ENCODE results near the gene PPIF.

The PPIF gene

DNA sequence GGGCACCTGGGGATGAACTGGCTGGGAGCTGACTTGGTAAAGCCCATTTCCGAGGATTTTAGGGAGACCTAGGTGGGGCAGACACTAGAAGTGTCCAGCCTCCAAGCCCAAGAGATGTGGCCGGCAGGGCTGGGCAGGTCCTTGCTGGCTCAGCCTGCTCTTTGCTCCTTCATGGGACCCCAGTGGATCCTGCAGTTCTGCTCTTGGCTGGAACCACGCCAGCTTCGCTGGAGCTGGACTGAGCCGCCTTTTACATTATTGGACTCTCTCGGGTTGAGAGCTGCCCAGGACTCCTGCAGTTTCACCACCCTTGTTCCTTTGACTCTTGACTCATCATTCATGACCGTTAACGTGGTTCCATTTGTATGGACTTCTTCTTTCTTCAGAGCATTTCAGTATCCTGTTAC, 5.7 kb downstream of the PPIF start:
- no peak for DNase-seq (ENCODE audit: low spot score)
- H3K27ac ChIP-seq (ENCODE audit: poor library complexity, severe bottlenecking): no peak overlapping the region
- peaks cover 3% of the 10 kb centered on the region for H3K4me1 ChIP-seq (ENCODE audit: insufficient read depth, poor library complexity, severe bottlenecking)
- no peaks in the 10 kb centered on the region for H3K27me3 ChIP-seq (ENCODE audit: insufficient read depth, poor library complexity, severe bottlenecking)
- H3K4me3 ChIP-seq (ENCODE audit: severe bottlenecking): no peak overlapping the region
- peaks cover 71% of the 10 kb centered on the region for H3K36me3 ChIP-seq (ENCODE audit: low read depth)
- no peaks in the 10 kb centered on the region for H3K9me3 ChIP-seq (ENCODE audit: severe bottlenecking)
- no peak for ATAC-seq (ENCODE audit: low read depth)
- TF ChIP-seq, protein P1, sequence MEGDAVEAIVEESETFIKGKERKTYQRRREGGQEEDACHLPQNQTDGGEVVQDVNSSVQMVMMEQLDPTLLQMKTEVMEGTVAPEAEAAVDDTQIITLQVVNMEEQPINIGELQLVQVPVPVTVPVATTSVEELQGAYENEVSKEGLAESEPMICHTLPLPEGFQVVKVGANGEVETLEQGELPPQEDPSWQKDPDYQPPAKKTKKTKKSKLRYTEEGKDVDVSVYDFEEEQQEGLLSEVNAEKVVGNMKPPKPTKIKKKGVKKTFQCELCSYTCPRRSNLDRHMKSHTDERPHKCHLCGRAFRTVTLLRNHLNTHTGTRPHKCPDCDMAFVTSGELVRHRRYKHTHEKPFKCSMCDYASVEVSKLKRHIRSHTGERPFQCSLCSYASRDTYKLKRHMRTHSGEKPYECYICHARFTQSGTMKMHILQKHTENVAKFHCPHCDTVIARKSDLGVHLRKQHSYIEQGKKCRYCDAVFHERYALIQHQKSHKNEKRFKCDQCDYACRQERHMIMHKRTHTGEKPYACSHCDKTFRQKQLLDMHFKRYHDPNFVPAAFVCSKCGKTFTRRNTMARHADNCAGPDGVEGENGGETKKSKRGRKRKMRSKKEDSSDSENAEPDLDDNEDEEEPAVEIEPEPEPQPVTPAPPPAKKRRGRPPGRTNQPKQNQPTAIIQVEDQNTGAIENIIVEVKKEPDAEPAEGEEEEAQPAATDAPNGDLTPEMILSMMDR (IDR thresholded peaks at IDR 0.05; ENCODE audit: poor library complexity, severe bottlenecking): no peak

DNA sequence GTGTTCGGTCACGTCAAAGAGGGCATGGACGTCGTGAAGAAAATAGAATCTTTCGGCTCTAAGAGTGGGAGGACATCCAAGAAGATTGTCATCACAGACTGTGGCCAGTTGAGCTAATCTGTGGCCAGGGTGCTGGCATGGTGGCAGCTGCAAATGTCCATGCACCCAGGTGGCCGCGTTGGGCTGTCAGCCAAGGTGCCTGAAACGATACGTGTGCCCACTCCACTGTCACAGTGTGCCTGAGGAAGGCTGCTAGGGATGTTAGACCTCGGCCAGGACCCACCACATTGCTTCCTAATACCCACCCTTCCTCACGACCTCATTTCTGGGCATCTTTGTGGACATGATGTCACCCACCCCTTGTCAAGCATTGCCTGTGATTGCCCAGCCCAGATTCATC, 6.5 kb downstream of the PPIF start:
- TF ChIP-seq, protein P1 (IDR thresholded peaks at IDR 0.05; ENCODE audit: poor library complexity, severe bottlenecking): no peak
- H3K36me3 ChIP-seq (ENCODE audit: low read depth): peaks cover 64% of the 10 kb centered on the region
- no peak for DNase-seq (ENCODE audit: low spot score)

DNA sequence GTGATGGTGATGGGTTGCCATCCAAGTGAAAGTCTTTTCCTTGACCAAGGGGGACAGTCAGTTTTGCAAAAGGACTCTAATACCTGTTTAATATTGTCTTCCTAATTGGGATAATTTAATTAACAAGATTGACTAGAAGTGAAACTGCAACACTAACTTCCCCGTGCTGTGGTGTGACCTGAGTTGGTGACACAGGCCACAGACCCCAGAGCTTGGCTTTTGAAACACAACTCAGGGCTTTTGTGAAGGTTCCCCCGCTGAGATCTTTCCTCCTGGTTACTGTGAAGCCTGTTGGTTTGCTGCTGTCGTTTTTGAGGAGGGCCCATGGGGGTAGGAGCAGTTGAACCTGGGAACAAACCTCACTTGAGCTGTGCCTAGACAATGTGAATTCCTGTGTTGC, 6.9 kb downstream of the PPIF start:
- H3K27ac ChIP-seq (ENCODE audit: poor library complexity, severe bottlenecking): no peak overlapping the region

More for the DNA sequence above, 6.5 kb downstream of the PPIF start:
- H3K4me3 ChIP-seq (ENCODE audit: severe bottlenecking): no peak overlapping the region
- H3K9me3 ChIP-seq (ENCODE audit: severe bottlenecking): no peaks in the 10 kb centered on the region
- no peaks in the 10 kb centered on the region for H3K4me1 ChIP-seq (ENCODE audit: insufficient read depth, poor library complexity, severe bottlenecking)
- no peaks in the 10 kb centered on the region for H3K27me3 ChIP-seq (ENCODE audit: insufficient read depth, poor library complexity, severe bottlenecking)
- no peak overlapping the region for H3K27ac ChIP-seq (ENCODE audit: poor library complexity, severe bottlenecking)
- no peak for ATAC-seq (ENCODE audit: low read depth)

DNA sequence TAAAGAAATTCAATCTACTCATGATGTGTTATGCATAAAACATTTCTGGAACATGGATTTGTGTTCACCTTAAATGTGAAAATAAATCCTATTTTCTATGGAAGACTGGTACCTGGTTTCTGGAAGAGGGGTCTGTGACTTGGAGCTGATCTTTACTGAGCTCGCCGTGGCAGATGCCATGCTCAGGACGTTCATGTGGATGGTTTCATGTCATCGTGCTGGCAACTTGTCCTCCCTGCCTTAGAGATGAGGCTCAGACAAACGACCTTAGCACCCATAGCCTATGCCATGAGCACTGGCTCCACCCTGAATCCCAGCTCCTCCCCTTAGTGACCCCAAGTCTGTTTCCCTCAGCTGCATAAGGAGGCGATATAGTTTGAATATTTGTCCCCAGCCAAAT, 7.3 kb downstream of the PPIF start:
- no peaks in the 10 kb centered on the region for H3K27me3 ChIP-seq (ENCODE audit: insufficient read depth, poor library complexity, severe bottlenecking)
- H3K27ac ChIP-seq (ENCODE audit: poor library complexity, severe bottlenecking): no peak overlapping the region
- H3K36me3 ChIP-seq (ENCODE audit: low read depth): peaks cover 55% of the 10 kb centered on the region
- H3K9me3 ChIP-seq (ENCODE audit: severe bottlenecking): no peaks in the 10 kb centered on the region
- ATAC-seq (ENCODE audit: low read depth) (no peak), DNase-seq (ENCODE audit: low spot score) (no peak)
- no peak overlapping the region for H3K4me3 ChIP-seq (ENCODE audit: severe bottlenecking)
- H3K4me1 ChIP-seq (ENCODE audit: insufficient read depth, poor library complexity, severe bottlenecking): no peaks in the 10 kb centered on the region
- TF ChIP-seq, protein P1 (IDR thresholded peaks at IDR 0.05; ENCODE audit: poor library complexity, severe bottlenecking): no peak

More for the DNA sequence above, 6.9 kb downstream of the PPIF start:
- TF ChIP-seq, protein P1 (IDR thresholded peaks at IDR 0.05; ENCODE audit: poor library complexity, severe bottlenecking): no peak
- H3K4me3 ChIP-seq (ENCODE audit: severe bottlenecking): no peak overlapping the region
- no peaks in the 10 kb centered on the region for H3K27me3 ChIP-seq (ENCODE audit: insufficient read depth, poor library complexity, severe bottlenecking)
- no peaks in the 10 kb centered on the region for H3K9me3 ChIP-seq (ENCODE audit: severe bottlenecking)
- DNase-seq (ENCODE audit: low spot score) (no peak), ATAC-seq (ENCODE audit: low read depth) (no peak)
- no peaks in the 10 kb centered on the region for H3K4me1 ChIP-seq (ENCODE audit: insufficient read depth, poor library complexity, severe bottlenecking)
- H3K36me3 ChIP-seq (ENCODE audit: low read depth): peaks cover 60% of the 10 kb centered on the region

DNA sequence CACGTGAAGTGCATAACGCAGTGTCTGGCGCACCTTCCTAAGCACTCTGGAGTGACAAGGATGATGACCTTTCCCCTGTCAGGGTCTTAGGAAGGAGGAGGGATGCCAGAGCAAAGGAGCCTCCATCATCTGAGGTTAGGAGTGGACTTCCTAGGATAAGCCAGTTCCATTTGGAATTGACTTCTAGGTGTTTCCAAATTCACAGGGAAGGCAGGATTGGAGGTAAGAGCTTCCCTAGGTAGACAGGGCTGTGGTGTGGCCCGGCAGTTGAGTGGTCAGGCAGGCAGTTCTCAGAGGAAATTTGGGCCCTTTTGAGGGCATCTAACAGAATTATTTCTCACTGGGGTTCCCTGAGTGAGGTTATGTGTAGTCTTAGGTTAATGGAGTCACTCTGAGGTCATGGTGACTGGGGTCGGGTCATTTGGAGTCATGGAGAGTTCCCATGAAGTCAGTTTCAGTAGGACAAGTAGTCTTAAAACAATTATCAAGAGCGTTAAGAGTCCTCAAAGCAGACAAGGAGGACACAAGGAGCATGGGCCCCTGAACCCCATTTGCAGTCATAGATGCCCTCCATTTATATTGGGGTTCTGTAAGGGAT, 8.2 kb downstream of the PPIF start:
- ATAC-seq (ENCODE audit: low read depth) (no peak), DNase-seq (ENCODE audit: low spot score) (no peak)
- no peaks in the 10 kb centered on the region for H3K4me1 ChIP-seq (ENCODE audit: insufficient read depth, poor library complexity, severe bottlenecking)
- no peak overlapping the region for H3K27ac ChIP-seq (ENCODE audit: poor library complexity, severe bottlenecking)
- H3K4me3 ChIP-seq (ENCODE audit: severe bottlenecking): no peak overlapping the region
- TF ChIP-seq, protein P1 (IDR thresholded peaks at IDR 0.05; ENCODE audit: poor library complexity, severe bottlenecking): no peak
- peaks cover 46% of the 10 kb centered on the region for H3K36me3 ChIP-seq (ENCODE audit: low read depth)
- no peaks in the 10 kb centered on the region for H3K27me3 ChIP-seq (ENCODE audit: insufficient read depth, poor library complexity, severe bottlenecking)
- no peaks in the 10 kb centered on the region for H3K9me3 ChIP-seq (ENCODE audit: severe bottlenecking)
